GM12872 (cell line): ENCODE measurements around the gene COG1.

Source experiments
- TF ChIP-seq, protein P1 (sequence below): IDR thresholded peaks from 3 replicates; pipeline ENCODE4 v1.5.1; 2011; ENCODE audit warnings: low read depth, mild to moderate bottlenecking, low read length, moderate library complexity; ENCODE audit not compliant: insufficient read depth

Gene COG1

DNA sequence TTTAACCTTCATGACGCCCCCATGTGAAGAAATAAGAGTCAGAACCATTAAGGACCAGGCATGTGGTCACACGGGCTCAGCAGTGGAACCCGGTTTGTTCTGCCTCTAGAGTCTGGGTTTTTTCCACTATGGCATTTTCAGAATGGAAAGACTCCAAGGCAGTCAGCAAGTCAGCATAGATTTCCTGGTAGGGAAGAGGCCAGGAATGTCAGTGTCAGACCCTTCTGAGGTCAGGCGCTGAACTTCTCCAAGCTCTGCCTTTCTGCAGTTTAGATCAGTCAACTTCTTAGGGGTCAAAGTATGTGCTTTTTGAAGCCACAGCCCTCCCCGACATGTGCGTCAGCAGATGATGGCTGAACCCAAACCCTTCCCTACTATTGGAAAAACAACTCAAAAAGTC, 24.2 kb upstream of the COG1 start:
- TF ChIP-seq, protein P1, sequence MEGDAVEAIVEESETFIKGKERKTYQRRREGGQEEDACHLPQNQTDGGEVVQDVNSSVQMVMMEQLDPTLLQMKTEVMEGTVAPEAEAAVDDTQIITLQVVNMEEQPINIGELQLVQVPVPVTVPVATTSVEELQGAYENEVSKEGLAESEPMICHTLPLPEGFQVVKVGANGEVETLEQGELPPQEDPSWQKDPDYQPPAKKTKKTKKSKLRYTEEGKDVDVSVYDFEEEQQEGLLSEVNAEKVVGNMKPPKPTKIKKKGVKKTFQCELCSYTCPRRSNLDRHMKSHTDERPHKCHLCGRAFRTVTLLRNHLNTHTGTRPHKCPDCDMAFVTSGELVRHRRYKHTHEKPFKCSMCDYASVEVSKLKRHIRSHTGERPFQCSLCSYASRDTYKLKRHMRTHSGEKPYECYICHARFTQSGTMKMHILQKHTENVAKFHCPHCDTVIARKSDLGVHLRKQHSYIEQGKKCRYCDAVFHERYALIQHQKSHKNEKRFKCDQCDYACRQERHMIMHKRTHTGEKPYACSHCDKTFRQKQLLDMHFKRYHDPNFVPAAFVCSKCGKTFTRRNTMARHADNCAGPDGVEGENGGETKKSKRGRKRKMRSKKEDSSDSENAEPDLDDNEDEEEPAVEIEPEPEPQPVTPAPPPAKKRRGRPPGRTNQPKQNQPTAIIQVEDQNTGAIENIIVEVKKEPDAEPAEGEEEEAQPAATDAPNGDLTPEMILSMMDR: no peak

DNA sequence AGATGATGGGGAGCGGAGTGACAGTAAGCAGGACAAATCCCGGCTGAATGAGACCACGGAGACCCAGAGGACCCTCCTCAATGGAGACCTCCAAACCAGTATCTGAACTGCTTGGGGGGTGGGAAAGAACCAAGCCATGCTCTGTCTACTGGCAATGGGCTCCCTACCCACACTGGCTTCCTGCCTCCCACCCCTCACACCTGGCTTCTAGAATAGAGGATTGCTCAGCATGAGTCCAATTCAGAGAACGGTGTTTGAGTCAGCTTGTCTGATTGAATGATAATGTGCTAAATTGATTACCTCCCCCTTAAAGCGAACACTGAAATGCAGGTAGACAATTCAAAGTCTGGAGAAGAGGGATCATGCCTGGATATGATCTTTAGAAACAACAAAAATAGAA, 22.5 kb upstream of the COG1 start:
- TF ChIP-seq, protein P1: no peak

DNA sequence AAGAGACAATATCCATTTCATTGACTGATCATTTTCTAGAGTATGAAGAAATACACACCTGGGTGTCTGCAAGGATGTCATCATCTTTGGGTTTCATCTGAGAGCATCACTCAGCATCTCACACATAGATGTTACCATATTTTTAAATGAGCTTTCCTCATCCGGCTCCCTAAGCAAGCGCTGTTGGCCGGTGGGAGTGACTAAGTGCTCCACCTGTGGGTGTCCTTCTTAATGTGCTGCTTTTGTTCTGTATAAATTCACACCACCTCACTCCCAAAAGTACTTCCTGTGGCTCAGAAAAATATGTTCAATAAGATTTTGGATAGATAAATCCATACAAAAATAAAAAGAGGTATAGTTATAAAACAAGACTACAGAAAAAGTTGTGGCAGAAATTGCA, 20.6 kb upstream of the COG1 start:
- TF ChIP-seq, protein P1: no peak

DNA sequence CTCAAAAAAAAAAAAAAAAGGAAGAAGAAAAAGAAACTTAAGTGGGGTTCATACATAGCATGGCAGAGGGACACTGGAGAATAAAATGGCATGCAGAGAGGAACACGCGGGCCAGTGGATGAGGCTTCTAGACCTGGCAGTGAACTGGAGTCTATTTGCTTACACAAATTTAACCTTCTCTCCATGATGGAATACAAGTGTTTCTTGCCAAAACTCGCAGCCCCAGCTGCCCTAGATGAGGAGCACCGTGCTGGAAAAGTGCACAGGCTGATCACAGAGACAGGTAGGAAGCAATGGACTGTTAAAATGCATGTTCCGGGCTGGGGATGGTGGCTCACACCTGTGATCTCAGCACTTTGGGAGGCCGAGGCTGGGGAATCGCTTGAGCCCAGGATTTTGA, 18.7 kb upstream of the COG1 start:
- TF ChIP-seq, protein P1: no peak

DNA sequence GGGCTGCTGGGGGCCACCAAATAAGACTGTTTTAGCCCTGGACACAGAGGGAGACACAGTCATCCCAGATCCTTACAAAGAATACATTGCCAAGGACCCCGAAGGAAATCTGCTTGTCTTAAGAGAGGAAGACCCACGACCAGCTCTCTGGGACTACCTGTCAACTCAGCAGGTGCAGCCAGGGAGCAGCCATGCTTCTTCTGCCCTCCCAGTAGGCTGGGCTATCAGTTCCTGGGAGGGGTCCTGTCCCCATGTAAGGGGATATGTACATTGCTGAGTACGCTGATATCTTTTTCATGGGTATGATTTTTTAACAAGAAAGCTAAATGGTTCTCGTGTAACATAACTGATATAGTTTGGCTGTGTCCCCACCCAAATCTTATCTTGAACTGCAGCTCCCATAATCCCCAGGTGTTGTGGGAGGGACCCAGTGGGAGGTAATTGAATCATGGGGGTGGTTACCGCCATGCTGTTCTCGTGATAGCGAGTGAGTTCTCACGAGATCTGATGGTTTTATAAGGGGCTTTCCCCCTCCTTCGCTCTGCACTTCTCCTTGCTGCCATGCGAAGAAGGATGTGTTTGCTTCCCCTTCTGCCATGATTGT, 16.8 kb upstream of the COG1 start:
- TF ChIP-seq, protein P1: no peak

DNA sequence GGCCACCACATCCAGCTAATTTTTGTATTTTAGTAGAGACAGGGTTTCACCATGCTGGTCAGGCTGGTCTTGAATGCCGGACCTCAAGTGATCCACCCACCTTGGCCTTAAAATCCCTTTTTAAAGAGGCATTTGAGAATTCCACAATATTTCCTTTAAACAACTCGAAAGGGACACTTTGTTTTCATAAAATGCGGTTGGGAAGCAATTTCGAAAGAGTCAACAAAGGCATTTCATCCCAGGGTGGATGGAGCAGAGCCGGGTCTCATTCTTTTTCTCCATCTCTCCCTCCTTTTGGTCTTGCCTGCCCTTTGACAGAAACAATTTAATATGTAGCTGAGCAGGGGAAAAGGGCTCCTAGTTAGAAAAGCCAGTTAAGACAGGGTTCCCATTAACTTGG, 13.5 kb upstream of the COG1 start:
- TF ChIP-seq, protein P1: no peak

DNA sequence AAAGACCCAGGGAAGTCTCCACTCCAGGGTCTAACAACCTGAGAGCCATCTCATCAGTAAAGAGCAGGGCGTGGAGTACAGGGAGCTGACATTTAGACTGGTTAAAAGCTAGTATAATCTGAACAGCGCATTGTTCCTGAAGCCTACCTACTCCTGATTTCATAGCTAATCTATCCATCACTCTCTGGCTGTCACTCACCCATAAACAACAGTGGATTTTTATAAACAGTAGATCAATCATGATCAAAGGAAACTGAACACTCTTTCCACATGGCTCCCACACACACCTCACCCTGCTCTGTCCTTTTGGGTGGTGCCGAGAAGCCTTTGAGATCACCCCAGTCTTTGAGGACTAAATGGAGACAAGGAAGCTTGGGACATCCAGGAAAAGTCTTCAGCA, 13.0 kb upstream of the COG1 start:
- TF ChIP-seq, protein P1: no peak
